Glutamatergic neuron (in vitro differentiated cells): Measurements from ENCODE around the gene STT3A. TPM values are rescaled to one million over a fixed set of nuclear protein-coding genes. Genes with fewer than 3 reads are reported as not detected.
"Not testable (repeated sequence)": the region's sequence is repeated elsewhere in the genome, so short reads cannot be mapped to it uniquely, and the experiment has no call there.

Experiments
- DNase-seq: peaks from one replicate; pipeline ENCODE4 v3.0.0; 2022
- H3K27ac Mint-ChIP-seq: one replicate; pipeline ENCODE4 v1.8.0; 2020; ENCODE audit warnings: mild to moderate bottlenecking, mixed read lengths, inconsistent platforms; ENCODE audit not compliant: unreplicated experiment
- H3K27me3 Mint-ChIP-seq: one replicate; pipeline ENCODE4 v1.8.0; 2020; ENCODE audit warnings: mild to moderate bottlenecking, moderate library complexity, mixed read lengths, inconsistent platforms; ENCODE audit not compliant: unreplicated experiment
- H3K36me3 Mint-ChIP-seq: one replicate; pipeline ENCODE4 v1.8.0; 2020; ENCODE audit warnings: mild to moderate bottlenecking, mixed read lengths, inconsistent platforms; ENCODE audit not compliant: unreplicated experiment
- H3K4me1 Mint-ChIP-seq: one replicate; pipeline ENCODE4 v1.8.0; 2020; ENCODE audit warnings: mild to moderate bottlenecking, low read depth, mixed read lengths, inconsistent platforms; ENCODE audit not compliant: unreplicated experiment
- H3K4me3 Mint-ChIP-seq: one replicate; pipeline ENCODE4 v1.8.0; 2020; ENCODE audit warnings: mild to moderate bottlenecking, mixed read lengths, inconsistent platforms; ENCODE audit not compliant: unreplicated experiment
- H3K9me3 Mint-ChIP-seq: one replicate; pipeline ENCODE4 v1.8.0; 2020; ENCODE audit warnings: mild to moderate bottlenecking, moderate library complexity, mixed read lengths, inconsistent platforms; ENCODE audit not compliant: unreplicated experiment
- total RNA-seq: library from RNA; stranded (reverse); fragmentation: NEBNext Ultra II Directional; extraction: Animal tissue kit (Norgen Biotek cat#: 25700); gene quantifications from one replicate; pipeline ENCODE4 v1.2.1, GENCODE V29; 2021; ENCODE audit not compliant: unreplicated experiment
- TF ChIP-seq, protein P1 (sequence below): fragments of 200-600 bp; sonication (generic); IDR thresholded peaks from one replicate; pipeline ENCODE4 v1.5.0; 2021; ENCODE audit not compliant: partially characterized antibody, unreplicated experiment

STT3A gene
- total RNA-seq, 1 donor from 2014 or later, result 68.0 TPM

GRCh38 chr11:125572916-125573315, 19.7 kb upstream of the STT3A start:
- Mint-ChIP-seq H3K27ac (no peak overlapping the region), H3K9me3 (no peaks in the 10 kb centered on the region), H3K36me3 (no peaks in the 10 kb centered on the region), H3K27me3 (peaks cover 2% of the 10 kb centered on the region), H3K4me1 (peaks cover 2% of the 10 kb centered on the region), H3K4me3 (no peak overlapping the region)
- TF ChIP-seq, protein P1, sequence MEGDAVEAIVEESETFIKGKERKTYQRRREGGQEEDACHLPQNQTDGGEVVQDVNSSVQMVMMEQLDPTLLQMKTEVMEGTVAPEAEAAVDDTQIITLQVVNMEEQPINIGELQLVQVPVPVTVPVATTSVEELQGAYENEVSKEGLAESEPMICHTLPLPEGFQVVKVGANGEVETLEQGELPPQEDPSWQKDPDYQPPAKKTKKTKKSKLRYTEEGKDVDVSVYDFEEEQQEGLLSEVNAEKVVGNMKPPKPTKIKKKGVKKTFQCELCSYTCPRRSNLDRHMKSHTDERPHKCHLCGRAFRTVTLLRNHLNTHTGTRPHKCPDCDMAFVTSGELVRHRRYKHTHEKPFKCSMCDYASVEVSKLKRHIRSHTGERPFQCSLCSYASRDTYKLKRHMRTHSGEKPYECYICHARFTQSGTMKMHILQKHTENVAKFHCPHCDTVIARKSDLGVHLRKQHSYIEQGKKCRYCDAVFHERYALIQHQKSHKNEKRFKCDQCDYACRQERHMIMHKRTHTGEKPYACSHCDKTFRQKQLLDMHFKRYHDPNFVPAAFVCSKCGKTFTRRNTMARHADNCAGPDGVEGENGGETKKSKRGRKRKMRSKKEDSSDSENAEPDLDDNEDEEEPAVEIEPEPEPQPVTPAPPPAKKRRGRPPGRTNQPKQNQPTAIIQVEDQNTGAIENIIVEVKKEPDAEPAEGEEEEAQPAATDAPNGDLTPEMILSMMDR, result no peak
- no peak for DNase-seq

DNA sequence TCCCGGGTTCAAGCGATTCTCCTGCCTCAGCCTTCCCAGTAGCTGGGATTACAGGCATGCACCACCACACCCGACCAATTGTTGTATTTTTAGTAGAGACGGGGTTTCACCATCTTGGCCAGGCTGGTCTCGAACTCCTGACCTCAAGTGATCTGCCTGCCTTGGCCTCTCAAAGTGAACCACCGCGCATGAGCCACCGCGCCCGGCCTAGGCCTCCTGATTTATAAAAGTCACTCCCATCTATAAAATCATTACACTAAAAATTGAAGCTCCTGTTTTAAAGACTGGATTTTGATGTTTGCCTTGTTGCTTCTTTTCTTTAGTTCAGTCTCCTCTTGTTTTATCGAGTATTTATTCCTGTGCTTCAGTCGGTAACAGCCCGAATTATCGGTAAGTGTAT, 15.5 kb upstream of the STT3A start:
- not testable (repeated sequence) for H3K4me1 Mint-ChIP-seq, H3K4me3 Mint-ChIP-seq, H3K36me3 Mint-ChIP-seq, H3K27ac Mint-ChIP-seq, H3K9me3 Mint-ChIP-seq, H3K27me3 Mint-ChIP-seq, DNase-seq

DNA sequence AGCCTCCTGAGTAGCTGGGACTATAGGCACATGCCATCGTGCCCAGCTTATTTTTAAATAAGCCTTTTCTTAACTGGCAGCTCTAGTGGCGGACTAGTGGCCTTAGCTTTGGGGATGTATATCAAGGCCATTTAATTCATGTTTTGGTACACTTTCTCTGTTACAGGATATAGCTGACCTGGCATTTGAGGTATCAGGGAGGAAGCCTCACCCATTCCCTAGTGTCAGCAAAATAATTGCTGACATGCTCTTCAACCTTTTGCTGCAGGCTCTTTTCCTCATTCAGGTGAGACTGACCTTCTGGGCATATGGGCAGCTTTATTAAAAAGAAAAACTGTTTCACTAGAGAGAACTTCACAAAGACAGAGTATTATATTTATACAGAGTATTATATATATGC, 13.9 kb upstream of the STT3A start:
- H3K4me3 Mint-ChIP-seq, result no peak overlapping the region
- H3K36me3 Mint-ChIP-seq, result no peaks in the 10 kb centered on the region
- TF ChIP-seq, protein P1, result no peak
- H3K4me1 Mint-ChIP-seq, result no peaks in the 10 kb centered on the region
- no peak for DNase-seq
- H3K27ac Mint-ChIP-seq, result no peak overlapping the region
- H3K9me3 Mint-ChIP-seq, result no peaks in the 10 kb centered on the region
- H3K27me3 Mint-ChIP-seq, result no peaks in the 10 kb centered on the region

GRCh38 chr11:125579811-125580210, 12.8 kb upstream of the STT3A start:
- Mint-ChIP-seq H3K4me1 (no peaks in the 10 kb centered on the region), H3K36me3 (no peaks in the 10 kb centered on the region), H3K27me3 (no peaks in the 10 kb centered on the region), H3K9me3 (no peaks in the 10 kb centered on the region), H3K4me3 (no peak overlapping the region), H3K27ac (no peak overlapping the region)
- no peak for DNase-seq
- TF ChIP-seq, protein P1, result no peak

DNA sequence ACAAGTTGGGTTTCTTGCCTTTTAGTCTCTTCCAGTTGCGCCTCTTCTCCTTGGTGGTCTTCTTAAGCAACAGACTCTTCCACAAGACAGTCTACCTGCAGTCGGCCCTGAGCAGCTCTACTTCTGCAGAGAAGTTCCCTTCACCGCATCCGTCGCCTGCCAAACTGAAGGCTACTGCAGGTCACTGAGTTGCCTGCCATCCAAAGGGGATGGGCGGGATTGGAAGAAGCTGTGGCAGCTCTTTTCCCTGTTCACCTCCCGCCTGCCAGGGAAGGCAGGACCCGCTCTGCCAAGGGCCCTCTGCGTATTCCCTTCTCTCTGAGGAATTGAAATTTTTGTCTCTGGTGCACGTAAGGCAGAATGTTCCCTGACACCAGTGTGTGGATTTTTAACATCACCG, 9.2 kb upstream of the STT3A start:
- H3K4me1 Mint-ChIP-seq, result peaks cover 2% of the 10 kb centered on the region
- DNase-seq, result no peak
- TF ChIP-seq, protein P1, result no peak
- H3K4me3 Mint-ChIP-seq, result no peak overlapping the region
- no peaks in the 10 kb centered on the region for H3K36me3 Mint-ChIP-seq
- no peaks in the 10 kb centered on the region for H3K9me3 Mint-ChIP-seq
- H3K27ac Mint-ChIP-seq, result no peak overlapping the region
- H3K27me3 Mint-ChIP-seq, result no peaks in the 10 kb centered on the region

- peaks cover 2% of the 10 kb centered on the region for H3K4me1 Mint-ChIP-seq
- H3K9me3 Mint-ChIP-seq, result no peaks in the 10 kb centered on the region
- no peak for DNase-seq
- H3K4me3 Mint-ChIP-seq, result no peak overlapping the region
- H3K36me3 Mint-ChIP-seq, result no peaks in the 10 kb centered on the region
- no peak overlapping the region for H3K27ac Mint-ChIP-seq
- no peaks in the 10 kb centered on the region for H3K27me3 Mint-ChIP-seq
- TF ChIP-seq, protein P1, result no peak
Measured at GRCh38 chr11:125585487-125585886, 7.2 kb upstream of the STT3A start.
